Measurements from ENCODE around the gene GTPBP6.
"Not testable (repeated sequence)": the region's sequence is repeated elsewhere in the genome, so short reads cannot be mapped to it uniquely, and the experiment has no call there.

GTPBP6 gene

DNA sequence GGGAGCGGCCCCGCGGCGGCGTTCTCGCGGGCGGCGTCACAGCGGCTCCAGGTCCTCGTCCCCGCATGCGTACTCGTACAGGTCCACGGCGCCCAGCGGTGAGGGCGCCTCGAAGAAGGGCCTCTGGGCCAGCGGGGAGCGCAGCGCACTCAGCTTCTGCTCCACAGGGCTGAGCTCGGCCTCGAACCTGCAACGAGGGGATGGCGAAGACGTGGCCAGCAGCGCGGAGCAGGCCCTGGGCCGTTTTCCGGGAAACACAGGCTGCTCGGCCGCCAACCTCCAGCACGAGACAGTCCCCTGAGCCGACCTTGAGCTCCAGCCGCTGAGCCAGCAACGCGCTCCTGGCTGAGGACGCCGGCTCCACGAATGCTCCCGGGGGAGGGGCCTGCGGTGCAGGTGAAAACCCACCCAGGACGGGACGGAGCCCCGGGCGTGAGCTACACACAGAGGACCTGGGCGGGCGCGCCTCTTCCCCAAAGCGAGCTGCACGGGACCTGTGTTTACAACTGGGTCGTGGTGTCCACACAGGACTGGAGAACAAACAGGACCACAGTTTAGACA lies 15.8 kb upstream of the GTPBP6 start:
- no peak for DNase-seq

DNA sequence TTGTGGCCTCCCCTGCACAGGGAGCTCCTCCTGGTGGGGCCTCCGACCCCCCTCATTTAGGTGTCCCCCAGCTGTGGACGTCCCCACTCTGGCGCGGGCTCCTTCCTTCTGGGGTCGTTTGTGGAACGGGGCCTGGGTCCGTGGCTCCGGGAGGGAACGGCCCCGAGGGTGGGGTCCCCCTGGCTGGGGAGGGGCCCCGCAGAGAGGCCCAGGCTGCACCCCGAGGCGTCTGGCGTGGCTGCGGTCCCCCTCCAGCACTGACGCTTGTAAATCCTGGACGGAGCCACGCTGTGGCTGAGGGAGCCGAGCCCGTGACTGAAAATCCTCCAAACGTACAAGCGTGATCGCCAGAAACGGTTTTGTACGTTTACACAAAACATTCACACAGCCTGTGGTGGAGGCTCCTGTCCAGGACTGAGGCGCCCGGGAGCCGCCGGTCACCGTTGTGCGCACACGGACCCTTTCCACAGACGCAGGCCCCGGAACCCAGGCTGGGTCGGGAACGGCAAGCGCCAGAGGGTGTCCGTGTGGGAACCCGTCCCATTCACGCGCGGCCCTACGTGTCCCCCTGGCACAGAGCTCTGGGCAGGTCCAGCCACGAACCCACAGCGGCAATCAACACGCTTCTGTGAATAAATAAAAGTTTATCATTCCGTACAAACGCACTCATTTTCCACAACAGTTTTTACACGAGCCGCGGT lies 15.2 kb upstream of the GTPBP6 start:
- no peak for DNase-seq

DNA sequence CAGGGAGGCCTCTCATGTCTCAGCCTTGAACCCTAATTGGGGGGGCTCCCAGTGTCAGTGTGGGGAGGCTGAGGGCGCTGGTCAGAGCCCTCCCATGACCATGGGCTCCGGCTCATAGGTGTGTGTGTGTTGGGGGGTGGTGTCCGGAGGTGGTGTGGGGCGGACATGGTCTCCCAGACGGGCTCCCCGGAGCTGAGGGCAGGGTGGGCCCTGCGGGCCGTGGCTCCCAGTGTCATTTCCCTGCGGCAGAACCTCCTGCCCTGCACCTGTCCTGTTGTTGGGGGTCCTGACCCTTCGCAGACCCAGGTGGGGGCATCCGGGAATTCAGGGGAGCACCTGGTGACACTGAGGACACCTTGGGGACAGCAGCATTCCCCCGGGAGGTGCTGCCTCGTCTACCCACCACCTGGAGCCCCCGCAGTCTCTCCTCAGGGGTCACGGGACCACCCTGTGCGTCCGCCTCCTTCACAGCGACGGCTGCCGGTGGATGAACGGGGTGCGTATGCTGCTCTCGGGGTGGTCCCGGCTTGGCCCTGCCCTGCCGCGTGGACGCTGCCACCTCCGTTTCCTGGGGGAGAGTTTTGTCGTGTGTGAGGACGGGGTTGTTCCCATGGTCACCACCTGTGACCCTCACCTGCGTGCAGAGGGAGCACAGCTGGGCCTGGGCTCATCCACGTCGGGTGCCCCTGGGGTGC lies 14.5 kb upstream of the GTPBP6 start:
- no peak for DNase-seq

DNA sequence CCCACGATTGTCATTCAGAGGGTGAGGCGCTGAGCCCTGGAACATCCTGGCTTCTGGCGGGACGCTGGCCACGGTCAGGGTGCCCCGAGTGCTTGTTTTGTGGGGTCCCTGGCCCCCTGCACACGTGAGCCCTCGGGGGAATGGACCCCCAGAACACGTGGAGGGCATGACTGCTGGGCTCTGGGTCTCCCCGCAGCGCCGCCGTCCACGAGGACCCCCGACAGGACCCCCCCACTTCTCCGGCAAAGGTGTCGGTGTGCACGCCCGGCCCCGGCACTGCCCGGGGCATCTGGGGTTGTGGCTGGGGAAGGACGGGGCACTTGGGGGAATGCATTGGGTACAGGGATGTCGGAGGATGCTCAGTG lies 13.9 kb upstream of the GTPBP6 start:
- no peak for DNase-seq

DNA sequence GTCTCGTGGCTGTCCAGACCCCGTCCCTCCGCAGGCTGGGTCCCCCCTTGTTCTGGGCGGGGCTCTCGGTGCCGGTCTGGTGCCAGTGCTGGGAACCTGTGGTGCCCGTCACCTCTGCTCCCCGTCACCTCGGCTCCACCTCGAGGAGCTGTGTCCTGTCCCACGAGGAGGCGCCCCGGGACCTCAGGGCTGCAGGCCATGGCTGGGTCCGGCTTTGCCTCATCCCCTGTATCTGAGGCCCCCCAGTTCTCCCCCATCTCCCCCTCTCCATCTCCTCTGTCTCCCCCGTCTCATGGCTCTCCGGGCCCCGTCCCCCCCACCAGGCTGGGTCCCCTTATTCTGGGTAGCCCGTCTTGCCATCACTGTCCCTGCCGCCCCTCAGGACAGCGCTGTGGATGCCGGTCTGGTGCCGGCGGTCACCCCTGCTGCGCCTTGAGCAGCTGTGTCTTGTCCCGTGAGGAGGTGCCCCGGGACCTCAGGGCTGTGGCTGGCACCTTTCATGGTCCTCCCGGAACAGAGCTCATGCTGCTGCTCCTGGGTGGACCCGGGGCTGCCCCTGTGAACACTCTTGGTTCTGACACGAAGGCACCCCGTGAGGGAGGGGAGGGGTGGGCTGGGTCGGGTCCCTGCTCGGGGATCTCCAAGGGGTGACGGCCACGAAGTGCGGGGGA lies 13.4 kb upstream of the GTPBP6 start:
- DNase-seq, result no peak

DNA sequence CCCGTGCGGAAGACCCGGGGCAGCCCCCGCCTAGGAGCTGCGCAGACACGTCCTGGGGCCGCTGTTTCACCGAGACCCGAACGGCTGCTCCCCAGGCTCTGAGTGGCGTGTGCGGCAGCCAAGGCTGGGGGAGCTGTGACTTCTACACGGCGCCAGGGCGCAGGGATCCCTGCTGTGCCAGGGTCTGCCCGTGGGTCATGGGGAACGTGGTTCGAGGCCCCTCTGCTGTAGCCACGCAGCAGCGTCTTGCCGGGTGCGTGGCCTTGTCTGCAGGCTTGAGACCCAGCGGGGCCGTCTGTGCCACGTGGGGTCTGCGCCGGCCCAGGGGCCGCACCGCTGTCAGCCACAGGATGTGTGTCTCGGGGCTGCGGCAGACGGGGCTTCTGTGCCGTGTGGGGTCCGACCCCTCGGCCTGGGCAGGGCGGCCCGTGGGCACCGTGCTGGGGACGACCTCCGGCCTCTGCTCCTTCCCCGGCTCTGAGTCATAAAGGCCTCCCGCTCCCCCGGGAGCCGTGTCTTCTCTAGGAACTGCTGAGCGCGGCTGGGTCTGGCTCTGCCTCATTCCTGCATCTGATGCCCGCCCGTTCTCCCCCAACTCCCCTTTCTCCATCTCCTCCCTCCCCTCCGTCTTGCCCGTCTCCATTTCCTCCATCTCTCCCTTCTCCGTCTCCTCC lies 12.7 kb upstream of the GTPBP6 start:
- DNase-seq, result no peak

DNA sequence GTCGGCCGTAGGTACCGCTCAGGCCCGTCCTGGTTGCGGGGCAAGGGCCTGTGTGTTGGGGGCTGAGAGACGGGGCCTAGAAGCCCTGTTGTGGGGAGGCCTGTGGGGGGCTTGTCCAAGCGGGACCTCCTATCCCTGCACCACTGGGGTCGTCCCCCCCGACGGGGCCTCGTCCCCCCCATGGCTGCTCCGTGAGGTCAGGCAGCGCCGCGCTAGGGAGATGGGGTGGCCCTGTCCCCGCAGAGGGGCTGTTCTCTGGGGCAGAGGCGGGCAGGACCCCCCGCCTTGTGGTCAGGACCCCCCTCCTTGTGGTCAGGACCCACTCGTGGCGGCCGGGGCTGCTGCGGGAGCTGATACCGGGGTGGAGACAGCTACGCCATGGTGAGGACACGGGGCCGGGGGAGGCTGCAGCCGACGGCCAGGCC lies 12.1 kb upstream of the GTPBP6 start:
- no peak for DNase-seq

DNA sequence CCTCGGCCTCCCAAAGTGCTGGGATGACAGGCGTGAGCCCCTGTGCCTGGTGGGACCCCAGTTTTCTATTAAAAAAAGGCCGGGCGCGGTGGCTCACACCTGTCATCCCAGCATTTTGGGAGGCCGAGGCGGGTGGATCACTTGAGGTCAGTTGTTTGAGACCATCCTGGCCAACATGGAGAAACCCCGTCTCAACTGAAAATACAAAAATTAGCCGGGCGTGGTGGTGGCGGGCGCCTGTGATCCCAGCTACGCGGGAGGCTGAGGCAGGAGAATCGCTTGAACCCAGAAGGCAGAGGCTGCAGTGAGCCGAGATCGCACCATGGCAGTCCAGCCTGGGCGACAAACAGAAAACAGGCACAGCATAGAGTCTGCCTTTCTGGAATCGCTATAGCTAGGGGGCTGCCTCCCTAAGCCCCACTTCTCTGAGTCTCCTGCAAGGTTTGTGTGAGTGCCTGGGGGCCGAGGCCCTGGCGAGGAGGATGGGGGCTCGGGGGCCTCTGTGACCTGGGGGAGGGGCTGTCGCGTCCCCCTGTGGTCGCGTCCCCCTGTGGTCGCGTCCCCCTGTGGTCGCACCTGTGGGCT lies 11.6 kb upstream of the GTPBP6 start:
- DNase-seq, result not testable (repeated sequence)

DNA sequence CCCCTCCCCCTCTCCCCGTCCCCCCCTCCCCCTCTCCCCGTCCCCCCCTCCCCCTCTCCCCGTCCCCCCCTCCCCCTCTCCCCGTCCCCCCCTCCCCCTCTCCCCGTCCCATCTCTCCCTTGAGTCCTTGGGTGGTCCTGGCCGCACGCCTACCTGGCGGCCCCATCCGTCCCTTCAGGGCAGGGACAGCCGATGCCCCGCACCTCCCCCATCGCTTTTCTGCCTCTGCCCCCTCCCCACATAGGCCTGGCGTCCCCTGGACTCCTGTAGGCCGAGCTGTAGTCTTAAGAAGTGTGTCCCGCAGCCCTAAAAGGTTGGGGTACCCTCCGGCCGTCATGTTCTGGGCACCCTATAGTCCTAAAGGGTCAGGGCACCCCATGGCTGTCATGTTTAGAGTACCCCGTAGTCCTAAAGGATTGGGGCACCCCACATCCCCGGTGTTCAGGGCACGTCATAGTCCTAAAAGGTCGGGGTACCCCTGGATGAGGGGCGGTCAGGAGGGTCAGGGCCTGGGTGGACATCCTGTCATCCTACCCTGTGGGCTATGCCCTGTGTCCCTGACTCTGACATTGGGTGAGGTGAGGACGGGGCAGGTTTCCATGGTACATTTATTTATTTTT lies 10.8 kb upstream of the GTPBP6 start:
- no peak for DNase-seq

DNA sequence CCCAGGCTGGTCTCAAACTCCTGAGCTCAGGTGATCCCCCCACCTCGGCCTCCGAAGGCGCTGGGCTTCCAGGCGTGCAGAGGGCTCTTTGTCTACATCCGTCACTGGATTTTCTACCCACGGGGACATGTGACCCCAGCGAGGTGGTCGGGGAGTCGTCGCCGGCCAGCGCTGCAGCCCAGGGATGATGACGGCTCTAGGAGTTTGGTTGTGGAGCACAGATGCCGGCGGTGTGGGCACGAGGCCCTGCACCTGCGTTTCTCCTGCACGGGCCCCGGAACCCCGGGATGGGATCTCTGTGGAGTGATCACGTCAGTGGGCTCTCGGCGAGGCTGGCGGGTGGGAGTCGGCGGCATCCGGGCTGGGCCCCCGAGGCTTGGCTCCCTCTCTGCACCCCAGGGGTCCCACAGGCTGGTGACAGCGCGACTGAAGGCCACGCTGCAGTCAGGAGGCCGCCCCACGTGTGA lies 9.1 kb upstream of the GTPBP6 start:
- DNase-seq, result no peak

DNA sequence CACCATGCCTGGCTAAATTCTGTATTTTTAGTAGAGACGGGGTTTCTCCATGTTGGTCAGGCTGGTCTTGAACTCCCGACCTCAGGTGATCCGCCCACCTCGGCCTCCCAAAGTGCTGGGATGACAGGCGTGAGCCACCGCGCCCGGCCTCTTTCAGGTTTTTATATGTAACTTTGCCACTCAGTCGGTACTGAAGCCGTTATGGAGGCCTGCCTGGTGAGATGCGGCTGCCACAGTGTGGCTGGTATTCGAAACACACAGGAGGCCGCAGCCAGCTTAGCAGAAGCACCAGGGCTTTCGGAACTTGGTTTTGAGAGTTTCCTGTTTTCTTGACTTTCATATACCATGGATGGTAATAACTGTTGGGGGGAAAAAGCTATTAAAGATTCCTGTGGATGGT lies 6.1 kb upstream of the GTPBP6 start:
- not testable (repeated sequence) for DNase-seq

DNA sequence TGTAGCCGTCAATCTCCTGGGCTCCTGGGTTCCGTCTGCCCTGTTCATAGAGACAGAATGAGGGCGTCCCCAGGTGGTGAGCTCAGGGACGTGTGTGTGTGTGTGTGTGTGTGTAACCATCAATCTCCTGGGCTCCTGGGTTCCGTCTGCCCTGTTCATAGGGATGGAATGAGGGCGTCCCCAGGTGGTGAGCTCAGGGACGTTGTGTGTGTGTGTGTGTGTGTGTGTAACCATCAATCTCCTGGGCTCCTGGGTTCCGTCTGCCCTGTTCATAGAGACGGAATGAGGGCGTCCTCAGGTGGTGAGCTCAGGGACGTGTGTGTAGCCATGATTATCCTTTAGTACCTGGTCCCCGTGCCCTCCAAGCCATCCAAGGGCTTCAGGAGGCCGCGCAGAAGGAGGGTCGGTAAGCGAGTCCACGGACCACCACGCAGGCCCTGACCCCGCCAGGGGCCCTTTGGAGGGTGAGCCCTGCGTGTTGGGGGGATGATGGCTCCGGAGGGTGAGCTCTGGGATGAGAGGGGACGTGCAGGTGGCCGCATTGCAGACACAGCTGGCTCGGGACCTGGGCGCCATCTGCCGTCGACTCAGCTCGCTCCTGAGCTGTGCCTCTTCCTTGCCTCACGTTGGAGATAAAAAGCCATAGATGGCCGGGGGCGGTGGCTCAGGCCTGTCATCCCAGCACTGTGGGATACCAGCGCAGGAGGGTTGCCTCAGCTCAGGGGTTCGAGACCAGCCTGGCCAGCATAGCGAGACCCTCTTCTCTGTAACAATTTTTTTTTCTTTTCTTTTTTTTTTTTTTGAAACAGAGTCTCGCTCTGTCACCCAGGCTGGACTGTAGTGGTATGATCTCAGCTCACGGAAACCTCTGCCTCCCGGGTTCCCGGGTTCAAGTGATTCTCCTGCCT lies 5.4 kb upstream of the GTPBP6 start:
- DNase-seq, result no peak

DNA sequence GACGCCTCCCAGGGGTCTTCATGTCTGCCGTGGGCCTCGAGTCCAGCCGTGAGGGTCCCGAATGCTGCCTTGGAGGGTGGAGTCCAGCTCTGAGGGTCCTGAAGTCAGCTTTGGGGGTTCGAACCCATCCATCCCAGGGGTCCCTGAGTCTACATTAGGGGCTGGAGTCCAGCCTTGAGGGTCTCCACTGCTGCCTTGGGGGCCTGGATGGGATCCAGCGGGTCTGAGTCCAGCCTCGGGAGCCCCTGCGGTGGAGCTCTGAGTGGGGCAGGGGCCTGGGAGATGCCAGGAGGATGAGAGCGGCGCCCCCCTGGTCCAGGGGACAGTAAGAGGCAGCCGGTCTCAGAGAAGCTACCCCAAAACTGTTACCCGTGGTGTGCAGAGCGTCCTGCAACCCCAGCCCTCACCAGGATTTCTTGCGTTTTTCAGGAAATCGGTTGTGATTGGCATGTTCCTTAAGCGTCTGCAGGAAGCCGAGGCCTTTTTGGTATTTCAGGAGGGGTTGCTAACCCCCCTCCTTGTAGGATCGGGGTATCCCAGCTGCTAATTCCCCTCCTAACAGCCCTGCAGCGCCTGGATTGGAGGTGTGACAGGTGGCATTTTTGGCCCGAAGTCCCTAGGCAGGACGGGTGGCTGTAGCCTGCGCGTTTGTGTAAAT lies 1.7 kb upstream of the GTPBP6 start:
- DNase-seq, result no peak

DNA sequence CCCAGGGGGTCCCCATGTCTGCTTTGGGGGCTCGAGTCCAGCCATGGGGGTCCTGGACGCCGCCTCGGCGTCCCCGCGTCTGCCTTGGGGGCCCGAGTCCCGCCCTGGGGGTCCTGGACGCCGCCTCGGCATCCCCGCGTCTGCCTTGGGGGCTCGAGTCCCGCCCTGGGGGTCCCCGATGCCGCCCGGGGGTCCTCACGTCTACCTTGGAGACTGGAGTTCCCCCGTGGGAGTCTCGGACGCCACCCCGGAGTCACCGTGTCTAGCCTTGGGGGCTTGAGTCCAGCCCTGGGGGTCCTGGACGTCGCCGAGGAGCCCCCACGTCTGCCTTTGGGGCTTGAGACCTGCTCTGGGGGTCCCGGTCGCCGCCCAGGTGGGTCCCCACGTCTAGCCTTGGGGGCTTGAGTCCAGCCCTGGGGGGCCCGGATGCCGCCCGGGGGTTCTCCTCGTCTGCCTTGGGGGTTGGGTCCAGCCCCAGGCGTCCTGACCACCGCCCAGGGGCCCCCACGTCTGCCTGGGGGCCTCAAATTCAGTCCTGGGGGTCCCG lies 1.1 kb upstream of the GTPBP6 start:
- no peak for DNase-seq

DNA sequence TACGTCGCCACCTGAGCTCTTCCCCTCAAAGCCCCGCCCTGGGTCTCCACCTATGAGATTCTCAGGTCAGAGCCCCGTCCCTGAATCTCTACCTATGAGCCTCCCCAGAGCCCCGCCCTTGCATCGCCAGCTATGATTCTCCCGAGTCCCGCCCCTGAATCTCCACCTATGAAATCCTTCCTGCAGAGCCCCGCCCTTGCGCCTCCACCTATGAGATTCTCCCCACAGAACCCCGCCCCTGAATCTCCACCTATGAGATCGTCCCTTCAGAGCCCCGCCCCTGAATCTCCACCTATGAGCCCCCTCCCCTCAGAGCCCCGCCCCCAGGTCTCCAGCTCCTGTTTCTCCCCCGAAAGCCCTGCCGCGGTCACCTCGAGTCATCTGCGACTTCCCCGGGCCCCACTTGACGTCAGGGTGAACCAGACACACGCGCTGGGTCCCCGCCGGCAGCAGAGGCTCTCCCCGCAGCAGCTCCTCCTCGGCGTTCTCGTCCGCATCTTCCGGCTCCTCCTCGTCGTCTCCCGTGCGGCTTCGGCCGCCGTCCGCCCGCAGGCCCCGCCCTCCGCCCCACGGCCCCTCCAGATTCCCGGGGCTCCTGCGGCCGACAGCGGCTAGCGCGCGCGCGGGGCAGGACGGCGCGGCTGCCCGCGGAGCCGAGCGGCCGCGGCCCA lies 393 bp downstream of the GTPBP6 start:
- DNase-seq, result no peak

DNA sequence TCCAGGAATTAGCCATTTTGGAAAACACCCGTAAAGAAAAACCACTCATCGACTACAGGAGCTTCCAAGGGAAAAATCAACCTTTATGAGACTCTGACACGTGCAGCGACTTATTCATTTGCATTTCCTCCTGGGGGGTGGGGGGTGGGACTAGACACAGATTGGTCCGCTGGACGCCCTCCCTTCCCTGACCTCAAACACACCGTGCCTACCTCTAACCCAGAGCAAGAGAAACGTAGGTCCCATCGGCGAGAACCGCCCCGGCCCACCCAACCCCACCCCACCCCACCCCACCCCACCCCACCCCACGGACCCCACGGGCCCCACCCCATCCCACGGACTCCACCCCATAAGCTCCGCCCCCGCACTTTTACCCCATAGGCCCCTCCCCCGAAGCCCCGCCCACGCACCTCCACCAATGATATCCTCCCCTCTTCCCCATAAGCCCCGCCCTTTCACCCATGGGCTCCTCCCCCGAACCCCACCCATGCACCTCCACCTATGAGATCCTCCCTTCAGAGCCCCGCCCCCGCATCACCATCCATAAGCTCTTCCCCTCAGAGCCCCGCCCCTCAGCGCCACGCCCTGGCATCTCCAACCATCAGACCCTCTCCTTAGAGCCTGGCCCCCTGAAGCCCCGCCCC lies 1.1 kb downstream of the GTPBP6 start:
- no peak for DNase-seq

DNA sequence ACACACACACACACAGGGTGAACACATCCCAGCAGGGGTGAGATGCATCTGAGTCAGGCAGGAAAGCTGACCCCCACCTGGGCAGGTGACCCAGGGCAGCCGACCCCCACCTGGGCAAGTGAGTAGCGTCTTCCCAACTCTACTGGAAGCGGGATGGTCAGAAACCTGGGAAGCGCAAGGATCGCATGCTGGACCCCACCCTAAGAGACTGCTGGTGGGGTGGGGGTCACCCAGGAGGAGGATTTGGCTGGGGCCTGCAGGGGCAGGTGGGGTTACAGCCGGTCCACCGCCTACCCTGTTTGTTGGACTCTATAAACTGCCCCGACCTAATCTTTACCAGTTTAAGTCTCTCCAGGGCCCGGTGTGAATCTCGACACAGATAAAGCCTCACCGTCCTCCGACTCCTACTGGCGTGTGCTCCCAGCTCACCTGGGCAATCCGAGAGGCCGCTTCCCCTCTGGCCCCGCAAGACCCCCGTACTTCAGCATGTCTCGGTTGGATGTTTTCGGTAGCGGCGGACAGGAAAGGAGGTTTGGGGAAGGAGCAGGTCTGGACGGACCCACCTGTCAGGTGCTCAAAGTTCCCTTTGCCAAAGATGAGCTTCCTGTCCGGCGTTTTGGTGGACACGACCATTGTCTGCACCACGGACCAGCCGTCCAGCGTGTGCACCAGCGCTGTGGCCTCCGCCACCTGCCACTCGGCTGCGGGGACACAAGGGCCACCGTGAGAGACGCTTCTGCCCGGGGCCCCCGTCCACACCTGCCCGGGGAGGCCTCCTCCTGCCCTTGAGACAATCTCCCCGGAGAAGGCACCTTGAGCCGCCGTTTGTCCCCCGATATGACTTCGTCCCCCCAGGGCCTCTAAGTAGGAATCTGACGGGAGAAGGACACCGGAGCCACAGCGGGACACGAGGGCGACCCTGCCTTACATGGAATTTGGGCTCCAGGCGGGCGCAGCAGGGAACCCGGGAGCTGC lies 2.0 kb downstream of the GTPBP6 start:
- DNase-seq, result no peak

Data from NK-92 treated with Interleukin-12 subunit alpha and Interleukin-12 subunit beta, amount 100 ng/mL, for 24 hours (cell line).